Body of pancreas (tissue), 4 donors: ENCODE results near the gene MYBL2. TPM values are rescaled to one million over a fixed set of nuclear protein-coding genes. Genes with fewer than 3 reads are reported as not detected.

Experiments
- ATAC-seq: fragments of 150-250 bp; one replicate; pipeline ENCODE4 v1.9.1; 2016
- DNase-seq, 4 donors: peaks; one replicate each; pipeline ENCODE4 v3.0.0-alpha.2; 2019
- H3K27ac ChIP-seq, 4 donors: fragments of 200-600 bp; sonication (generic); 1 replicate in 3 of 4; 2 replicates in 1 of 4; pipeline versions ENCODE4 v1.5.1 to v1.6.1; 2016 to 2019; ENCODE audit warnings: mild to moderate bottlenecking in 1 of 4, mixed read lengths in 1 of 4, moderate library complexity in 1 of 4
- H3K27me3 ChIP-seq, 2 donors: fragments of 200-600 bp; sonication (generic); one replicate each; pipeline ENCODE4 v1.6.0; 2016; ENCODE audit warnings: mild to moderate bottlenecking in 1 of 2
- H3K36me3 ChIP-seq, 2 donors: fragments of 200-600 bp; sonication (generic); replicated peaks in 1 of 2; 2 replicates each; pipeline ENCODE4 v1.5.1; 2016; ENCODE audit warnings: low read depth in 2 of 2; ENCODE audit not compliant: insufficient read depth in 1 of 2
- H3K4me1 ChIP-seq: fragments of 200-600 bp; sonication (generic); one replicate; pipeline ENCODE4 v1.6.0; 2016
- H3K4me3 ChIP-seq, 2 donors: fragments of 200-600 bp; sonication (generic); 1 replicate in 1 of 2; 2 replicates in 1 of 2; pipeline ENCODE4 v1.5.1; 2016 to 2019
- H3K9me3 ChIP-seq, 3 donors: fragments of 200-600 bp; sonication (generic); 1 replicate in 2 of 3; 2 replicates in 1 of 3; pipeline ENCODE4 v1.5.1; 2016
- CTCF ChIP-seq, 7 experiments: fragments of 450-650 bp in 4 of 7; fragments of 200-600 bp in 3 of 7; sonication (generic) in 3 of 7; IDR thresholded peaks; one replicate each; pipeline ENCODE4 v1.5.1; 2016 to 2019; ENCODE audit warnings: antibody characterized with exemption in 7 of 7
- POLR2A ChIP-seq, 3 donors: fragments of 450-650 bp; IDR thresholded peaks; one replicate each; pipeline ENCODE4 v1.6.1; 2016; ENCODE audit warnings: antibody characterized with exemption in 3 of 3, mild to moderate bottlenecking in 2 of 3
- WGBS, 2 donors: methylation state at CpG; one replicate each; pipeline ENCODE4 v1.1.5; 2017; 5-methylcytosine and 5-hydroxymethylcytosine counted together
- intact Hi-C: fragments of 100-400 bp; cut with DNase I; formaldehyde crosslinking; loops from one replicate; pipeline ENCODE4 v1.15.1; 2023
- total RNA-seq, 2 donors: library from RNA; depleted of rRNA; stranded (reverse); fragments of >200 nt; gene quantifications; one replicate each; pipeline ENCODE4 v1.1.0, GENCODE V29; 2016

The MYBL2 gene
- total RNA-seq, 2 donors from 2014 or later, result 3.0 to 3.6 TPM

GRCh38 chr20:43739148-43739749, 72.3 kb downstream of the MYBL2 start:
- WGBS, 2 donors, result 79 to 91% methylated on average over 9 of the region's 9 CpGs
- TF ChIP-seq POLR2A (IDR thresholded peaks at IDR 0.05) (no peak), CTCF (IDR thresholded peaks at IDR 0.05) (no peak)
- no peak overlapping the region for H3K4me3 ChIP-seq
- H3K36me3 ChIP-seq, result no peaks in the 10 kb centered on the region
- H3K27me3 ChIP-seq, result no peaks in the 10 kb centered on the region
- DNase-seq (no peak), ATAC-seq (no peak)
- no peaks in the 10 kb centered on the region for H3K9me3 ChIP-seq
- H3K27ac ChIP-seq, result no peak overlapping the region
- intact Hi-C loops, result no loop called here
- no peaks in the 10 kb centered on the region for H3K4me1 ChIP-seq

GRCh38 chr20:43740642-43741041, 73.7 kb downstream of the MYBL2 start:
- Histone ChIP-seq H3K27me3 (no peaks in the 10 kb centered on the region), H3K4me1 (no peaks in the 10 kb centered on the region), H3K9me3 (no peaks in the 10 kb centered on the region), H3K27ac (no peak overlapping the region), H3K4me3 (no peak overlapping the region), H3K36me3 (no peaks in the 10 kb centered on the region)
- intact Hi-C loops, result no loop called here
- no peak for TF ChIP-seq POLR2A (IDR thresholded peaks at IDR 0.05)
- TF ChIP-seq CTCF (IDR thresholded peaks at IDR 0.05), result no peak
- DNase-seq, result no peak
- no peak for ATAC-seq
- WGBS, 2 donors, result 80 to 84% methylated on average over 3 of the region's 3 CpGs

GRCh38 chr20:43744151-43744611, 77.3 kb downstream of the MYBL2 start:
- Histone ChIP-seq H3K9me3 (no peaks in the 10 kb centered on the region), H3K4me3 (no peak overlapping the region), H3K27me3 (no peaks in the 10 kb centered on the region), H3K36me3 (no peaks in the 10 kb centered on the region), H3K27ac (no peak overlapping the region), H3K4me1 (no peaks in the 10 kb centered on the region)
- WGBS, 2 donors, result 37 to 39% methylated on average over 5 to 9 of the region's 9 CpGs
- intact Hi-C loops, result no loop called here
- ATAC-seq (no peak), DNase-seq (no peak)
- no peak for TF ChIP-seq POLR2A (IDR thresholded peaks at IDR 0.05)
- TF ChIP-seq CTCF (IDR thresholded peaks at IDR 0.05), result no peak

GRCh38 chr20:43744966-43745730, 78.2 kb downstream of the MYBL2 start:
- intact Hi-C loops, result no loop called here
- 26 to 29% methylated on average over 12 of the region's 12 CpGs for WGBS, 2 donors
- ATAC-seq (no peak), DNase-seq (peak in 2 of 4 donors; percentile 18)
- Histone ChIP-seq H3K27ac (no peak overlapping the region), H3K9me3 (no peaks in the 10 kb centered on the region), H3K27me3 (no peaks in the 10 kb centered on the region), H3K4me3 (no peak overlapping the region), H3K36me3 (no peaks in the 10 kb centered on the region), H3K4me1 (peaks cover 4% of the 10 kb centered on the region)
- TF ChIP-seq CTCF (IDR thresholded peaks at IDR 0.05) (no peak), POLR2A (IDR thresholded peaks at IDR 0.05) (no peak)
